Neuronal stem cell (in vitro differentiated cells): Measurements from ENCODE around the gene PITPNM1. TPM values are rescaled to one million over a fixed set of nuclear protein-coding genes. Genes with fewer than 3 reads are reported as not detected.

Source experiments
- small RNA-seq: library from polyadenylated mRNA; stranded (forward); fragments of <200 nt; extraction: miRNeasy Mini kit (QIAGEN cat#:217004); gene quantifications from one replicate; pipeline ENCODE3, GENCODE V24; 2013; ENCODE audit not compliant: insufficient read depth

PITPNM1 gene

Small RNA genes lying within 50 kb of the gene (small RNA-seq; reads per million reads assigned to genes)
- not detected for gene MIR6752
